ENCODE data around the gene NKX1-1.

DNA sequence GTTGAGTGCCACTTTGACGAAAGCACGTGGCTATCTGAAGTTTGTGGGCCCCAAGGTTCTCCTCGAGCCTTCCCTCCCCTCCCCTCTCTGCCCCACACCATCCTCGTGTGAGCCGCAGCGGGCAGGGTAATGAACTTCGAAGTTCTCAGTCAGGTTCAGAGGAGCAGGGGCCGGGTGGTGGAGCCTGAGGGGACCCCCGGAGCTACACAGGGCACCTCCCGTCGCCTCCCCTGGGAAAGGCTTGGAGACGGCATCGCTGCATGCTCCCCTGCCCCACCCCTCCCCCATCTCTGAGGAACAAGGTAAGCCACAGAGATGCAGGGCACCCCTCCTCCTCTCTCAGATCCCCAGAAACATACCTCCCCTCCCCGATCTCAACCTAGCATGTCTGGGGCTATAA, 2.8 kb upstream of the NKX1-1 start:
- TF ChIP-seq, protein P1, sequence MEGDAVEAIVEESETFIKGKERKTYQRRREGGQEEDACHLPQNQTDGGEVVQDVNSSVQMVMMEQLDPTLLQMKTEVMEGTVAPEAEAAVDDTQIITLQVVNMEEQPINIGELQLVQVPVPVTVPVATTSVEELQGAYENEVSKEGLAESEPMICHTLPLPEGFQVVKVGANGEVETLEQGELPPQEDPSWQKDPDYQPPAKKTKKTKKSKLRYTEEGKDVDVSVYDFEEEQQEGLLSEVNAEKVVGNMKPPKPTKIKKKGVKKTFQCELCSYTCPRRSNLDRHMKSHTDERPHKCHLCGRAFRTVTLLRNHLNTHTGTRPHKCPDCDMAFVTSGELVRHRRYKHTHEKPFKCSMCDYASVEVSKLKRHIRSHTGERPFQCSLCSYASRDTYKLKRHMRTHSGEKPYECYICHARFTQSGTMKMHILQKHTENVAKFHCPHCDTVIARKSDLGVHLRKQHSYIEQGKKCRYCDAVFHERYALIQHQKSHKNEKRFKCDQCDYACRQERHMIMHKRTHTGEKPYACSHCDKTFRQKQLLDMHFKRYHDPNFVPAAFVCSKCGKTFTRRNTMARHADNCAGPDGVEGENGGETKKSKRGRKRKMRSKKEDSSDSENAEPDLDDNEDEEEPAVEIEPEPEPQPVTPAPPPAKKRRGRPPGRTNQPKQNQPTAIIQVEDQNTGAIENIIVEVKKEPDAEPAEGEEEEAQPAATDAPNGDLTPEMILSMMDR (IDR thresholded peaks at IDR 0.05; ENCODE audit: borderline replicate concordance, extremely low read depth, low read length, poor library complexity, severe bottlenecking) = no peak
- TF ChIP-seq EZH2 (IDR thresholded peaks at IDR 0.05; ENCODE audit: borderline replicate concordance, low read depth, low read length, severe bottlenecking) = no peak
